HCT116 (cell line): ENCODE results near the gene DPP4.

Experiments
- CEBPB ChIP-seq: IDR thresholded peaks from 2 replicates; pipeline ENCODE4 v1.6.1; 2012; ENCODE audit warnings: low read depth
- EZH2 ChIP-seq: fragments of 200-600 bp; sonication (generic); IDR thresholded peaks from 2 replicates; pipeline ENCODE4 v1.6.1; 2017; ENCODE audit warnings: antibody characterized with exemption, mixed run types
- JUND ChIP-seq: IDR thresholded peaks from 2 replicates; pipeline ENCODE4 v1.6.1; 2012
- POLR2A ChIP-seq: IDR thresholded peaks from 2 replicates; pipeline ENCODE4 v1.7.0; 2011; ENCODE audit warnings: borderline replicate concordance; ENCODE audit not compliant: insufficient read depth, insufficient read length; ENCODE audit errors: extremely low read depth
- SP1 ChIP-seq: IDR thresholded peaks from 2 replicates; pipeline ENCODE4 v1.6.1; 2012; ENCODE audit warnings: low read depth
- ZFX ChIP-seq: fragments of 450-650 bp; IDR thresholded peaks from 2 replicates; pipeline ENCODE4 v1.6.1; 2017
- TF ChIP-seq, protein P1 (sequence below), 3 experiments: fragments of 200-600 bp in 1 of 3; sonication (generic) in 1 of 3; IDR thresholded peaks in 2 of 3; conservative IDR thresholded peaks in 1 of 3; 2 replicates each; pipeline ENCODE4 v1.5.1; 2012 to 2017; ENCODE audit warnings: low read depth in 2 of 3, low read length in 2 of 3, antibody characterized with exemption in 1 of 3, borderline replicate concordance in 1 of 3, control low read depth in 1 of 3, mild to moderate bottlenecking in 1 of 3, mixed read lengths in 1 of 3, mixed run types in 1 of 3, moderate library complexity in 1 of 3; ENCODE audit not compliant: insufficient read depth in 1 of 3
- TF ChIP-seq, protein P2 (sequence below): IDR thresholded peaks from 2 replicates; pipeline ENCODE4 v1.6.1; 2011; ENCODE audit warnings: mild to moderate bottlenecking, low read length, moderate library complexity; ENCODE audit not compliant: insufficient replicate concordance; ENCODE audit errors: extremely low read depth

- TF ChIP-seq POLR2A (no peak), SP1 (no peak), CEBPB (no peak), JUND (no peak), EZH2 (no peak), ZFX (no peak)
- TF ChIP-seq, protein P1, sequence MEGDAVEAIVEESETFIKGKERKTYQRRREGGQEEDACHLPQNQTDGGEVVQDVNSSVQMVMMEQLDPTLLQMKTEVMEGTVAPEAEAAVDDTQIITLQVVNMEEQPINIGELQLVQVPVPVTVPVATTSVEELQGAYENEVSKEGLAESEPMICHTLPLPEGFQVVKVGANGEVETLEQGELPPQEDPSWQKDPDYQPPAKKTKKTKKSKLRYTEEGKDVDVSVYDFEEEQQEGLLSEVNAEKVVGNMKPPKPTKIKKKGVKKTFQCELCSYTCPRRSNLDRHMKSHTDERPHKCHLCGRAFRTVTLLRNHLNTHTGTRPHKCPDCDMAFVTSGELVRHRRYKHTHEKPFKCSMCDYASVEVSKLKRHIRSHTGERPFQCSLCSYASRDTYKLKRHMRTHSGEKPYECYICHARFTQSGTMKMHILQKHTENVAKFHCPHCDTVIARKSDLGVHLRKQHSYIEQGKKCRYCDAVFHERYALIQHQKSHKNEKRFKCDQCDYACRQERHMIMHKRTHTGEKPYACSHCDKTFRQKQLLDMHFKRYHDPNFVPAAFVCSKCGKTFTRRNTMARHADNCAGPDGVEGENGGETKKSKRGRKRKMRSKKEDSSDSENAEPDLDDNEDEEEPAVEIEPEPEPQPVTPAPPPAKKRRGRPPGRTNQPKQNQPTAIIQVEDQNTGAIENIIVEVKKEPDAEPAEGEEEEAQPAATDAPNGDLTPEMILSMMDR (IDR thresholded peaks at IDR 0.05 in 2 of 3, conservative IDR thresholded peaks at IDR 0.05 in 1 of 3; ENCODE audit: borderline replicate concordance in 1 of 3, insufficient read depth in 1 of 3, low read depth in 2 of 3, low read length in 2 of 3) = no peak
- TF ChIP-seq, protein P2, sequence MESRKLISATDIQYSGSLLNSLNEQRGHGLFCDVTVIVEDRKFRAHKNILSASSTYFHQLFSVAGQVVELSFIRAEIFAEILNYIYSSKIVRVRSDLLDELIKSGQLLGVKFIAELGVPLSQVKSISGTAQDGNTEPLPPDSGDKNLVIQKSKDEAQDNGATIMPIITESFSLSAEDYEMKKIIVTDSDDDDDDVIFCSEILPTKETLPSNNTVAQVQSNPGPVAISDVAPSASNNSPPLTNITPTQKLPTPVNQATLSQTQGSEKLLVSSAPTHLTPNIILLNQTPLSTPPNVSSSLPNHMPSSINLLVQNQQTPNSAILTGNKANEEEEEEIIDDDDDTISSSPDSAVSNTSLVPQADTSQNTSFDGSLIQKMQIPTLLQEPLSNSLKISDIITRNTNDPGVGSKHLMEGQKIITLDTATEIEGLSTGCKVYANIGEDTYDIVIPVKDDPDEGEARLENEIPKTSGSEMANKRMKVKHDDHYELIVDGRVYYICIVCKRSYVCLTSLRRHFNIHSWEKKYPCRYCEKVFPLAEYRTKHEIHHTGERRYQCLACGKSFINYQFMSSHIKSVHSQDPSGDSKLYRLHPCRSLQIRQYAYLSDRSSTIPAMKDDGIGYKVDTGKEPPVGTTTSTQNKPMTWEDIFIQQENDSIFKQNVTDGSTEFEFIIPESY = no peak
Observed at GRCh38 chr2:161987311-161987710, 86.7 kb downstream of the DPP4 start.
